SH-SY5Y (cell line): ENCODE data around the gene HIF1A.

ENCODE experiments used
- GATA2 ChIP-seq: IDR thresholded peaks from 2 replicates; pipeline ENCODE4 v1.6.1; 2011; ENCODE audit warnings: mild to moderate bottlenecking, low read depth, low read length
- GATA3 ChIP-seq: IDR thresholded peaks from 2 replicates; pipeline ENCODE4 v1.6.1; 2011; ENCODE audit warnings: low read depth, mild to moderate bottlenecking, low read length, moderate library complexity

DNA sequence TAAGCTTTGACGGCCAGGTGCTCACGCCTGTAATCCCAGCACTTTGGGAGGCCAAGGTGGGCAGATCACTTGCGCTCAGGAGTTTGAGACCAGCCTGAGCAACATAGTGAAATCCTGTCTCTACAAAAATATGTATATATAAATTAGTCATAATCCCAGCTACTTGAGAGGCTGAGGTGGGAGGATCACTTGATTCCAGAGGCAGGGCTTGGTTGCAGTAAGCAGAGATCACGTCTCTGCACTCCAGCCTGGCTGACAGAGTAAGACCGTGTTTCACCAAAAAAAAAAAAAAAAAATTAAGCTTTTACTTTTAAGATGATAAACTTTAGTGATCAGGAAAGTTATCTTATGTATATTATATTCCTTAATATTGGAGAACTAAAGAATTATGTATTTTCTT, 48.9 kb downstream of the HIF1A start:
- TF ChIP-seq GATA2: no peak
- TF ChIP-seq GATA3: no peak
